Esophagus squamous epithelium (tissue), 4 donors: ENCODE measurements around the gene NUP210L.

Experiments used
- POLR2A ChIP-seq, 4 donors: fragments of 450-650 bp; IDR thresholded peaks; one replicate each; pipeline ENCODE4 v1.6.1; 2017; ENCODE audit warnings: antibody characterized with exemption in 4 of 4, mild to moderate bottlenecking in 4 of 4, moderate library complexity in 3 of 4
- TF ChIP-seq, protein P1 (sequence below), 6 experiments: fragments of 450-650 bp in 4 of 6; fragments of 200-600 bp in 2 of 6; sonication (generic) in 2 of 6; IDR thresholded peaks; one replicate each; pipeline ENCODE4 v1.5.1; 2016 to 2019; ENCODE audit warnings: antibody characterized with exemption in 6 of 6, mild to moderate bottlenecking in 4 of 6, moderate library complexity in 4 of 6

GRCh38 chr1:154145986-154146385 is 8.9 kb downstream of the NUP210L start:
- TF ChIP-seq, protein P1, sequence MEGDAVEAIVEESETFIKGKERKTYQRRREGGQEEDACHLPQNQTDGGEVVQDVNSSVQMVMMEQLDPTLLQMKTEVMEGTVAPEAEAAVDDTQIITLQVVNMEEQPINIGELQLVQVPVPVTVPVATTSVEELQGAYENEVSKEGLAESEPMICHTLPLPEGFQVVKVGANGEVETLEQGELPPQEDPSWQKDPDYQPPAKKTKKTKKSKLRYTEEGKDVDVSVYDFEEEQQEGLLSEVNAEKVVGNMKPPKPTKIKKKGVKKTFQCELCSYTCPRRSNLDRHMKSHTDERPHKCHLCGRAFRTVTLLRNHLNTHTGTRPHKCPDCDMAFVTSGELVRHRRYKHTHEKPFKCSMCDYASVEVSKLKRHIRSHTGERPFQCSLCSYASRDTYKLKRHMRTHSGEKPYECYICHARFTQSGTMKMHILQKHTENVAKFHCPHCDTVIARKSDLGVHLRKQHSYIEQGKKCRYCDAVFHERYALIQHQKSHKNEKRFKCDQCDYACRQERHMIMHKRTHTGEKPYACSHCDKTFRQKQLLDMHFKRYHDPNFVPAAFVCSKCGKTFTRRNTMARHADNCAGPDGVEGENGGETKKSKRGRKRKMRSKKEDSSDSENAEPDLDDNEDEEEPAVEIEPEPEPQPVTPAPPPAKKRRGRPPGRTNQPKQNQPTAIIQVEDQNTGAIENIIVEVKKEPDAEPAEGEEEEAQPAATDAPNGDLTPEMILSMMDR (IDR thresholded peaks at IDR 0.05) = peak in 2 of 6 experiments; percentile 11 to 30
- TF ChIP-seq POLR2A (IDR thresholded peaks at IDR 0.05) = no peak
